Stimulated activated CD4-positive, alpha-beta T cell treated with anti-CD3 and anti-CD28 coated beads, Interleukin-4, amount 100 ng/mL, for 1 hour (primary cell): ENCODE results near the gene RPRD1A.
A peak's percentile ranks its signal among the peaks of the same experiment; 100 is the strongest.
"Not testable (repeated sequence)": the region's sequence is repeated elsewhere in the genome, so short reads cannot be mapped to it uniquely, and the experiment has no call there.

Experiments
- DNase-seq: peaks from one replicate; pipeline ENCODE4 v3.0.0-alpha.2; 2020

Gene RPRD1A

GRCh38 chr18:36067055-36067957, at the start of gene RPRD1A:
TSS of gene RPRD1A (minus strand) at chr18:36067559. CDS start at chr18:36067404, 155 bp downstream.
- peak; percentile 98 for DNase-seq

- not testable (repeated sequence) for DNase-seq
Observed at GRCh38 chr18:36116771-36117170, 49.4 kb upstream of the RPRD1A start.

- no peak for DNase-seq
Observed at GRCh38 chr18:36114738-36115137, 47.4 kb upstream of the RPRD1A start.

- DNase-seq = no peak
Observed at GRCh38 chr18:36114251-36114650, 46.9 kb upstream of the RPRD1A start.

GRCh38 chr18:36112302-36112701, 44.9 kb upstream of the RPRD1A start:
- DNase-seq = no peak

GRCh38 chr18:36109737-36110136, 42.4 kb upstream of the RPRD1A start:
- DNase-seq = no peak

GRCh38 chr18:36108601-36109000, 41.2 kb upstream of the RPRD1A start:
- DNase-seq = no peak

- DNase-seq = no peak
Observed at GRCh38 chr18:36108196-36108595, 40.8 kb upstream of the RPRD1A start.

GRCh38 chr18:36107477-36107876, 40.1 kb upstream of the RPRD1A start:
- no peak for DNase-seq

GRCh38 chr18:36104749-36105148, 37.4 kb upstream of the RPRD1A start:
- no peak for DNase-seq

- DNase-seq = no peak
Observed at GRCh38 chr18:36101943-36102342, 34.6 kb upstream of the RPRD1A start.

- DNase-seq = no peak
Observed at GRCh38 chr18:36099311-36099710, 32.0 kb upstream of the RPRD1A start.

- DNase-seq = no peak
Observed at GRCh38 chr18:36096955-36097354, 29.6 kb upstream of the RPRD1A start.

- no peak for DNase-seq
Observed at GRCh38 chr18:36095936-36096519, 28.7 kb upstream of the RPRD1A start.

- no peak for DNase-seq
Observed at GRCh38 chr18:36094431-36094830, 27.1 kb upstream of the RPRD1A start.

- DNase-seq = not testable (repeated sequence)
Observed at GRCh38 chr18:36092116-36092515, 24.8 kb upstream of the RPRD1A start.

GRCh38 chr18:36089001-36089400, 21.6 kb upstream of the RPRD1A start:
- no peak for DNase-seq

GRCh38 chr18:36088256-36088655, 20.9 kb upstream of the RPRD1A start:
- no peak for DNase-seq

GRCh38 chr18:36086186-36086585, 18.8 kb upstream of the RPRD1A start:
- no peak for DNase-seq

- no peak for DNase-seq
Observed at GRCh38 chr18:36085195-36085594, 17.8 kb upstream of the RPRD1A start.

GRCh38 chr18:36083729-36084128, 16.4 kb upstream of the RPRD1A start:
- no peak for DNase-seq

GRCh38 chr18:36081118-36081517, 13.8 kb upstream of the RPRD1A start:
- DNase-seq = not testable (repeated sequence)

- no peak for DNase-seq
Observed at GRCh38 chr18:36078751-36079529, 11.6 kb upstream of the RPRD1A start.

- DNase-seq = not testable (repeated sequence)
Observed at GRCh38 chr18:36077764-36078163, 10.4 kb upstream of the RPRD1A start.
